GM23338 (cell line): ENCODE results near the gene MORC4. TPM values are rescaled to one million over a fixed set of nuclear protein-coding genes. Genes with fewer than 3 reads are reported as not detected.

ENCODE experiments used
- polyA plus RNA-seq: library from polyadenylated mRNA; unstranded; fragments of >200 nt; fragmentation: Nextera tagmentation; extraction: Ambion mirVana; gene quantifications from 2 replicates; pipeline ENCODE4 v1.2.1, GENCODE V29; 2016
- total RNA-seq: library from RNA; depleted of rRNA; stranded (reverse); fragments of >200 nt; shearing (Covaris generic); gene quantifications from 2 replicates; pipeline ENCODE4 v1.2.3, GENCODE V29; 2014; rRNA removed
- TF ChIP-seq, protein P1 (sequence below): IDR thresholded peaks from one replicate; pipeline ENCODE4 v1.6.1; 2018; ENCODE audit warnings: antibody characterized with exemption; ENCODE audit not compliant: unreplicated experiment

MORC4 gene
- total and polyA plus RNA-seq, 2 experiments from 2014 or later: 1.6 to 1.7 TPM

GRCh38 chrX:106891762-106892460, 108.1 kb downstream of the MORC4 start (continued):
- TF ChIP-seq, protein P1, sequence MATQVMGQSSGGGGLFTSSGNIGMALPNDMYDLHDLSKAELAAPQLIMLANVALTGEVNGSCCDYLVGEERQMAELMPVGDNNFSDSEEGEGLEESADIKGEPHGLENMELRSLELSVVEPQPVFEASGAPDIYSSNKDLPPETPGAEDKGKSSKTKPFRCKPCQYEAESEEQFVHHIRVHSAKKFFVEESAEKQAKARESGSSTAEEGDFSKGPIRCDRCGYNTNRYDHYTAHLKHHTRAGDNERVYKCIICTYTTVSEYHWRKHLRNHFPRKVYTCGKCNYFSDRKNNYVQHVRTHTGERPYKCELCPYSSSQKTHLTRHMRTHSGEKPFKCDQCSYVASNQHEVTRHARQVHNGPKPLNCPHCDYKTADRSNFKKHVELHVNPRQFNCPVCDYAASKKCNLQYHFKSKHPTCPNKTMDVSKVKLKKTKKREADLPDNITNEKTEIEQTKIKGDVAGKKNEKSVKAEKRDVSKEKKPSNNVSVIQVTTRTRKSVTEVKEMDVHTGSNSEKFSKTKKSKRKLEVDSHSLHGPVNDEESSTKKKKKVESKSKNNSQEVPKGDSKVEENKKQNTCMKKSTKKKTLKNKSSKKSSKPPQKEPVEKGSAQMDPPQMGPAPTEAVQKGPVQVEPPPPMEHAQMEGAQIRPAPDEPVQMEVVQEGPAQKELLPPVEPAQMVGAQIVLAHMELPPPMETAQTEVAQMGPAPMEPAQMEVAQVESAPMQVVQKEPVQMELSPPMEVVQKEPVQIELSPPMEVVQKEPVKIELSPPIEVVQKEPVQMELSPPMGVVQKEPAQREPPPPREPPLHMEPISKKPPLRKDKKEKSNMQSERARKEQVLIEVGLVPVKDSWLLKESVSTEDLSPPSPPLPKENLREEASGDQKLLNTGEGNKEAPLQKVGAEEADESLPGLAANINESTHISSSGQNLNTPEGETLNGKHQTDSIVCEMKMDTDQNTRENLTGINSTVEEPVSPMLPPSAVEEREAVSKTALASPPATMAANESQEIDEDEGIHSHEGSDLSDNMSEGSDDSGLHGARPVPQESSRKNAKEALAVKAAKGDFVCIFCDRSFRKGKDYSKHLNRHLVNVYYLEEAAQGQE: no peak

Other genes starting within 250 kb of the MORC4 start
- gene TBC1D8B, start 197.5 kb downstream of the MORC4 start, total RNA-seq: 6.5 and 7.6 TPM in 2 replicates
- 4.0 and 5.5 TPM in 2 replicates for gene TBC1D8B, start 197.5 kb downstream of the MORC4 start, polyA plus RNA-seq
- gene RIPPLY1, start 96.9 kb downstream of the MORC4 start, total RNA-seq: not detected in 2 replicates
- not detected in 2 replicates for gene RIPPLY1, start 96.9 kb downstream of the MORC4 start, polyA plus RNA-seq
- gene CLDN2, start 79.8 kb downstream of the MORC4 start, total RNA-seq: not detected in 2 replicates
- gene CLDN2, start 79.8 kb downstream of the MORC4 start, polyA plus RNA-seq: not detected in 2 replicates
- gene RBM41, start 118.6 kb upstream of the MORC4 start, total RNA-seq: 16.6 and 20.0 TPM in 2 replicates
- 13.4 and 21.9 TPM in 2 replicates for gene RBM41, start 118.6 kb upstream of the MORC4 start, polyA plus RNA-seq
- gene NUP62CL, start 206.2 kb upstream of the MORC4 start, total RNA-seq: 6.4 and 11.2 TPM in 2 replicates
- gene NUP62CL, start 206.2 kb upstream of the MORC4 start, polyA plus RNA-seq: 4.6 and 5.8 TPM in 2 replicates
- not detected in 2 replicates for gene DNAAF6, start 206.4 kb upstream of the MORC4 start, total RNA-seq
- gene DNAAF6, start 206.4 kb upstream of the MORC4 start, polyA plus RNA-seq: not detected in 2 replicates